Skin of body (tissue), 2 donors: ENCODE results near the gene KATNB1. TPM values are rescaled to one million over a fixed set of nuclear protein-coding genes. Genes with fewer than 3 reads are reported as not detected.
"Not testable (repeated sequence)": the region's sequence is repeated elsewhere in the genome, so short reads cannot be mapped to it uniquely, and the experiment has no call there.

Source experiments
- DNase-seq: peaks from one replicate; lab custom pipeline; 2025; lab: John Stamatoyannopoulos, UW
- total RNA-seq: library from RNA; depleted of rRNA; stranded (reverse); fragments of >200 nt; gene quantifications from one replicate; pipeline ENCODE4 v1.2.3, GENCODE V29; 2014

KATNB1 gene
- total RNA-seq, 1 donor from 2014 or later = 13.8 TPM

GRCh38 chr16:57725151-57725550, 10.4 kb upstream of the KATNB1 start:
- DNase-seq = no peak

GRCh38 chr16:57725554-57725953, 10.0 kb upstream of the KATNB1 start:
- no peak for DNase-seq

- no peak for DNase-seq
These were observed 9.6 kb upstream of the KATNB1 start for GRCh38 chr16:57725976-57726375.

- no peak for DNase-seq
These were observed 9.1 kb upstream of the KATNB1 start for GRCh38 chr16:57726433-57726947.

- no peak for DNase-seq
These were observed 8.0 kb upstream of the KATNB1 start for GRCh38 chr16:57727610-57728009.

GRCh38 chr16:57728336-57729181, 7.0 kb upstream of the KATNB1 start:
- no peak for DNase-seq

GRCh38 chr16:57729182-57729484, 6.4 kb upstream of the KATNB1 start:
- DNase-seq = no peak

- DNase-seq = not testable (repeated sequence)
These were observed 5.7 kb upstream of the KATNB1 start for GRCh38 chr16:57729852-57730251.

- DNase-seq = no peak
These were observed 4.5 kb upstream of the KATNB1 start for GRCh38 chr16:57730771-57731730.

GRCh38 chr16:57732037-57732436, 3.5 kb upstream of the KATNB1 start:
- no peak for DNase-seq

- no peak for DNase-seq
These were observed 2.9 kb upstream of the KATNB1 start for GRCh38 chr16:57732714-57733113.

- DNase-seq = no peak
These were observed 1.2 kb upstream of the KATNB1 start for GRCh38 chr16:57734308-57734924.

- DNase-seq = peak; percentile 100
These were observed 430 bp upstream of the KATNB1 start for GRCh38 chr16:57734925-57735754.

- peak; percentile 88 for DNase-seq
These were observed 1.1 kb downstream of the KATNB1 start for GRCh38 chr16:57736419-57737351.

GRCh38 chr16:57738844-57739243, 3.3 kb downstream of the KATNB1 start:
- DNase-seq = no peak

GRCh38 chr16:57739756-57740422, 4.3 kb downstream of the KATNB1 start:
- DNase-seq = no peak

- no peak for DNase-seq
These were observed 5.0 kb downstream of the KATNB1 start for GRCh38 chr16:57740423-57741071.

GRCh38 chr16:57741660-57742191, 6.2 kb downstream of the KATNB1 start:
- DNase-seq = no peak
